ENCODE data around the gene CCDC12. TPM values are rescaled to one million over a fixed set of nuclear protein-coding genes. Genes with fewer than 3 reads are reported as not detected.

CCDC12 gene
- polyA plus RNA-seq, 1 of the 3 experiments (the other 2 are of a cell fraction) = 105 TPM

Small RNAs within 50 kb of the gene (small RNA-seq; reads per million reads assigned to genes)
- 0 reads per million in 7 experiments for gene AC109583.2

Other genes with a start within 250 kb of the CCDC12 start
- not detected in 2 replicates for gene MYL3, start 113.3 kb downstream of the CCDC12 start, polyA plus RNA-seq (2012; rRNA removed)
- gene PTH1R, start 99.0 kb downstream of the CCDC12 start, polyA plus RNA-seq (2012; rRNA removed) = 0.07 and 0.34 TPM in 2 replicates
- 15.5 and 20.3 TPM in 2 replicates for gene NBEAL2, start 2.9 kb upstream of the CCDC12 start, polyA plus RNA-seq (2012; rRNA removed)
- gene SETD2, start 187.4 kb upstream of the CCDC12 start, polyA plus RNA-seq (2012; rRNA removed) = 12.1 and 15.3 TPM in 2 replicates

Data from SK-N-SH (cell line).